Measurements from ENCODE around the gene DMRTA2. TPM values are rescaled to one million over a fixed set of nuclear protein-coding genes. Genes with fewer than 3 reads are reported as not detected.
"Not testable (repeated sequence)": the region's sequence is repeated elsewhere in the genome, so short reads cannot be mapped to it uniquely, and the experiment has no call there.

DMRTA2 gene
- total RNA-seq, 1 donor from 2014 or later: not detected

DNA sequence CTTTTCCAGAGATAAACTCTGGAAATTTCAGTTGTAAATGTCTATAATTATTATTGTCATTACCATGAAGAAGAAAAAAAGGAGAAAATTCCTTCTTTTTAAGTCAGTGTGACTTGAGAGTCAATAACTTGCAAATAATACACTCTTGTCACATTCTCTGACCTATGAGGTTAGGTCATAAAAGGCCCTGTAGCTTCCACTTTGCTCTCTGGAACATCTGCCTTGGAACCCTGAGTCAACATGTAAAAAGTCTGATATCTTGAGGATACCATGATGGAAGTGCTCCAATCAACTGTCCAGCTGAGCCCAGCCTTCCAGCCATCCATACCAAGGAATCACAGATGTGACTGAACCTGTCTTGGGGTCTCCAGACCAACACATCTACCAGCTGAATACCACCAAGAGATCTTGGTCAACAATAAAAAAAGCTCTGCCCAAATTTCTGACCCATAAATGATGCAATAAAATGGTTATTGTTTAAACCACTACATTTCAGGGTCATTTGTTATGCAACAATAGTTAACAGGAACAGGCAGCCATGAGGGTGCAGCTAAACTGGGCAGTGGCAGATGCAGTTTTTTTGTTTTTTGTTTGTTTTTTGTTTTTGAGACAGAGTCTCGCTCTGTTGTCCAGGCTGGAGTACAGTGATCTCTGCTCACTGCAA lies 10.3 kb downstream of the DMRTA2 start:
- H3K36me3 Mint-ChIP-seq: peaks cover 5% of the 10 kb centered on the region
- no peak overlapping the region for H3K4me2 ChIP-seq
- H3K9me3 Mint-ChIP-seq: peaks cover 8% of the 10 kb centered on the region
- no peaks in the 10 kb centered on the region for H3K79me2 ChIP-seq (ENCODE audit: low read depth)
- peaks cover 45% of the 10 kb centered on the region for H3K27me3 Mint-ChIP-seq (ENCODE audit: insufficient read depth, low read depth)
- no peak overlapping the region for H3K4me3 Mint-ChIP-seq
- TF ChIP-seq EZH2phosphoT487 (IDR thresholded peaks at IDR 0.05): no peak
- no peak for TF ChIP-seq EZH2 (IDR thresholded peaks at IDR 0.05)
- TF ChIP-seq, protein P1, sequence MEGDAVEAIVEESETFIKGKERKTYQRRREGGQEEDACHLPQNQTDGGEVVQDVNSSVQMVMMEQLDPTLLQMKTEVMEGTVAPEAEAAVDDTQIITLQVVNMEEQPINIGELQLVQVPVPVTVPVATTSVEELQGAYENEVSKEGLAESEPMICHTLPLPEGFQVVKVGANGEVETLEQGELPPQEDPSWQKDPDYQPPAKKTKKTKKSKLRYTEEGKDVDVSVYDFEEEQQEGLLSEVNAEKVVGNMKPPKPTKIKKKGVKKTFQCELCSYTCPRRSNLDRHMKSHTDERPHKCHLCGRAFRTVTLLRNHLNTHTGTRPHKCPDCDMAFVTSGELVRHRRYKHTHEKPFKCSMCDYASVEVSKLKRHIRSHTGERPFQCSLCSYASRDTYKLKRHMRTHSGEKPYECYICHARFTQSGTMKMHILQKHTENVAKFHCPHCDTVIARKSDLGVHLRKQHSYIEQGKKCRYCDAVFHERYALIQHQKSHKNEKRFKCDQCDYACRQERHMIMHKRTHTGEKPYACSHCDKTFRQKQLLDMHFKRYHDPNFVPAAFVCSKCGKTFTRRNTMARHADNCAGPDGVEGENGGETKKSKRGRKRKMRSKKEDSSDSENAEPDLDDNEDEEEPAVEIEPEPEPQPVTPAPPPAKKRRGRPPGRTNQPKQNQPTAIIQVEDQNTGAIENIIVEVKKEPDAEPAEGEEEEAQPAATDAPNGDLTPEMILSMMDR (IDR thresholded peaks at IDR 0.05): no peak
- no peaks in the 10 kb centered on the region for H3K36me3 ChIP-seq
- no peak overlapping the region for H3K27ac Mint-ChIP-seq
- H3K4me1 ChIP-seq: peaks cover 13% of the 10 kb centered on the region
- H3K4me3 ChIP-seq: no peak overlapping the region
- no peaks in the 10 kb centered on the region for H3K9me3 ChIP-seq (ENCODE audit: low read depth)
- H2AFZ ChIP-seq (replicated peaks): no peak overlapping the region
- no peak for DNase-seq (ENCODE audit: low spot score)
- no peak overlapping the region for H3K9ac ChIP-seq
- peaks cover 5% of the 10 kb centered on the region for H3F3A ChIP-seq (ENCODE audit: low read depth)
- H3K4me1 Mint-ChIP-seq: peaks cover 13% of the 10 kb centered on the region
- H3K27me3 ChIP-seq: peaks cover 100% of the 10 kb centered on the region
- H4K20me1 ChIP-seq (ENCODE audit: low read depth): peaks cover 26% of the 10 kb centered on the region
- H3K27ac ChIP-seq: no peak overlapping the region

DNA sequence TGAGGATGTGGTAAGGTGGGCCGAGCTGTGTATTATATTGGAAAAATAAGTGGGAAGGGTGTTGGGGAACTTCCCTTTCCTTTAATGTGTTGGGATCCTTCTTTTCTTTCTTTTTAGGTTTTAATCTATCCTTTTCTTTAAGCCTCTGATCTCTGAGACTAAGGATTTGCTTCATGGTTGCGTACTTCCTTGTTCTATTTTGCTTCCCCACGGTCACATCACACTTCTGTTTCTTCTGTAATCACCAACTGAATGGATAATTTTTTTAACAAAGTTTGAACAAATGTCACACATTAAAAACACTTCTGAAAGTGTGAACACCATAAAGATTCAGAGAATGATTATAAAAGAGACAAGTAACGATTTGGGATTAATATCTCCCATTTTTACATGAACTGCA lies 17.4 kb downstream of the DMRTA2 start:
- H3K4me1 ChIP-seq: no peaks in the 10 kb centered on the region
- no peak overlapping the region for H3K9ac ChIP-seq
- TF ChIP-seq, protein P1 (IDR thresholded peaks at IDR 0.05): no peak
- TF ChIP-seq EZH2 (IDR thresholded peaks at IDR 0.05) (no peak), EZH2phosphoT487 (IDR thresholded peaks at IDR 0.05) (no peak)
- no peaks in the 10 kb centered on the region for H4K20me1 ChIP-seq (ENCODE audit: low read depth)
- Mint-ChIP-seq H3K27ac (no peak overlapping the region), H3K9me3 (peaks cover 4% of the 10 kb centered on the region), H3K27me3 (ENCODE audit: insufficient read depth, low read depth) (peaks cover 2% of the 10 kb centered on the region), H3K4me3 (no peak overlapping the region), H3K4me1 (no peaks in the 10 kb centered on the region), H3K36me3 (no peaks in the 10 kb centered on the region)
- no peak overlapping the region for H3K4me3 ChIP-seq
- H3K36me3 ChIP-seq: no peaks in the 10 kb centered on the region
- H3K79me2 ChIP-seq (ENCODE audit: low read depth): no peaks in the 10 kb centered on the region
- no peak for DNase-seq (ENCODE audit: low spot score)
- no peaks in the 10 kb centered on the region for H3K9me3 ChIP-seq (ENCODE audit: low read depth)
- no peak overlapping the region for H3K27ac ChIP-seq
- no peak overlapping the region for H2AFZ ChIP-seq (replicated peaks)
- no peak overlapping the region for H3K4me2 ChIP-seq
- no peaks in the 10 kb centered on the region for H3F3A ChIP-seq (ENCODE audit: low read depth)
- H3K27me3 ChIP-seq: peaks cover 50% of the 10 kb centered on the region

DNA sequence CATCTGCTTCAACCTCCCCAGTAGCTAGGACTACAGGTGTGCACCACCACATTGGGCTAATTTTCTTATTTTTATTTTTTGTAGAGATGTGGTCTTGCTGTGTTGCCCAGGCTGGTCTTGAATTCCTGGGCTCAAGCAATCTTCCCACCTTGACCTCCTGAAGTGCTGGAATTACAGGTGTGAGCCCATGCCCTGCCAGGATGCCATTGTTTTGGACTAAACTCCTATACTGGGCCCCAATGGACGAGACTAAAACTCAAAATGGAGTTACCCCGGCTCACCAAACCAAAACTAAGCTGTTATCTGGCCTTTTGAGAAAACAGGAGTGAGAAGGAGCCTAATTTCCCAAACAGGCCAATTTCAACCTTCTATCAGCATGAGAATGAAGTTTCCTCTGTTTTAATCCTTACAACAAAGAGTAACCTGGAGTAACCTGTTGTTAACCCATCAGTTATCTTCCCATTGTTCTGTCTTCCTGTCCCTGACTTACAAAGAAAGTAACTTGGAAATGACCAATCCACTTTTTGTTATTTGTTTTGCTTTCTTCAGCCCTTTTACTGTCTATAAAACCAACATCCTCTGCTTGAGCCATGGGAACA lies 29.6 kb downstream of the DMRTA2 start:
- Histone ChIP-seq H3K27ac (no peak overlapping the region), H2AFZ (replicated peaks) (no peak overlapping the region), H3K9ac (no peak overlapping the region), H3K27me3 (no peaks in the 10 kb centered on the region), H3F3A (ENCODE audit: low read depth) (no peaks in the 10 kb centered on the region), H3K36me3 (no peaks in the 10 kb centered on the region), H3K79me2 (ENCODE audit: low read depth) (no peaks in the 10 kb centered on the region), H3K4me1 (no peaks in the 10 kb centered on the region), H4K20me1 (ENCODE audit: low read depth) (no peaks in the 10 kb centered on the region), H3K4me3 (no peak overlapping the region), H3K4me2 (no peak overlapping the region), H3K9me3 (ENCODE audit: low read depth) (no peaks in the 10 kb centered on the region)
- Mint-ChIP-seq H3K9me3 (peaks cover 2% of the 10 kb centered on the region), H3K27ac (no peak overlapping the region), H3K36me3 (no peaks in the 10 kb centered on the region), H3K4me1 (no peaks in the 10 kb centered on the region), H3K4me3 (no peak overlapping the region), H3K27me3 (ENCODE audit: insufficient read depth, low read depth) (no peaks in the 10 kb centered on the region)
- TF ChIP-seq, protein P1 (IDR thresholded peaks at IDR 0.05): no peak
- TF ChIP-seq EZH2 (IDR thresholded peaks at IDR 0.05): no peak
- TF ChIP-seq EZH2phosphoT487 (IDR thresholded peaks at IDR 0.05): no peak
- no peak for DNase-seq (ENCODE audit: low spot score)

DNA sequence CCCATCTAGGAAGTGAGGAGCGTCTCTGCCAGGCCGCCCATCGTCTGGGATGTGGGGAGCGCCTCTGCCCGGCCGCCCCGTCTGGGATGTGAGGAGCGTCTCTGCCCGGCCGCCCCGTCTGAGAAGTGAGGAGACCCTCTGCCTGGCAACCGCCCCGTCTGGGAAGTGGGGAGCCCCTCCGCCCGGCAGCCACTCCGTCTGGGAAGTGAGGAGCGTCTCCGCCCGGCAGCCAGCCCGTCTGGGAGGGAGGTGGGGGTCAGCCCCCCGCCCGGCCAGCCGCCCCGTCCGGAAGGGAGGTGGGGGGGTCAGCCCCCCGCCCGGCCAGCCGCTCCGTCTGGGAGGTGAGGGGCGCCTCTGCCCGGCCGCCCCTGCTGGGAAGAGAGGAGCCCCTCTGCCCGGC lies 41.7 kb downstream of the DMRTA2 start:
- not testable (repeated sequence) for H2AFZ ChIP-seq (replicated peaks); H3K36me3 ChIP-seq; DNase-seq (ENCODE audit: low spot score); H3K36me3 Mint-ChIP-seq; H3K27me3 Mint-ChIP-seq (ENCODE audit: insufficient read depth, low read depth); H3K9ac ChIP-seq; H3K79me2 ChIP-seq (ENCODE audit: low read depth); H3K4me1 ChIP-seq; H4K20me1 ChIP-seq (ENCODE audit: low read depth); H3K4me3 ChIP-seq; H3K27ac ChIP-seq; H3K27me3 ChIP-seq; H3K9me3 Mint-ChIP-seq; H3K9me3 ChIP-seq (ENCODE audit: low read depth); H3K4me1 Mint-ChIP-seq; H3K4me2 ChIP-seq; H3F3A ChIP-seq (ENCODE audit: low read depth); H3K4me3 Mint-ChIP-seq; H3K27ac Mint-ChIP-seq

All from neural progenitor cell (in vitro differentiated cells).